NCI-H2227 treated with DMSO at 0.1 percent for 48 hours (cell line): Measurements from ENCODE around the gene KANK2.

Source experiments
- DNase-seq: peaks from one replicate; lab custom pipeline; 2025; lab: John Stamatoyannopoulos, UW

KANK2 gene

GRCh38 chr19:11225815-11226214 lies 28.5 kb upstream of the KANK2 start:
- DNase-seq: no peak

GRCh38 chr19:11225172-11225571 lies 27.8 kb upstream of the KANK2 start:
- no peak for DNase-seq

GRCh38 chr19:11224429-11224828 lies 27.1 kb upstream of the KANK2 start:
- DNase-seq: no peak

- no peak for DNase-seq
Measured at GRCh38 chr19:11223200-11223599, 25.9 kb upstream of the KANK2 start.

- no peak for DNase-seq
Measured at GRCh38 chr19:11221082-11221598, 23.8 kb upstream of the KANK2 start.

- DNase-seq: no peak
Measured at GRCh38 chr19:11214387-11214786, 17.0 kb upstream of the KANK2 start.

- no peak for DNase-seq
Measured at GRCh38 chr19:11210656-11210928, 13.2 kb upstream of the KANK2 start.

- no peak for DNase-seq
Measured at GRCh38 chr19:11209839-11210655, 12.7 kb upstream of the KANK2 start.

GRCh38 chr19:11208561-11209471 lies 11.5 kb upstream of the KANK2 start:
- DNase-seq: no peak

- no peak for DNase-seq
Measured at GRCh38 chr19:11205939-11206570, 8.7 kb upstream of the KANK2 start.

GRCh38 chr19:11204943-11205349 lies 7.6 kb upstream of the KANK2 start:
- DNase-seq: no peak

GRCh38 chr19:11204076-11204602 lies 6.8 kb upstream of the KANK2 start:
- DNase-seq: no peak

GRCh38 chr19:11203194-11204075 lies 6.1 kb upstream of the KANK2 start:
- DNase-seq: no peak

- no peak for DNase-seq
Measured at GRCh38 chr19:11202488-11203193, 5.3 kb upstream of the KANK2 start.

- no peak for DNase-seq
Measured at GRCh38 chr19:11201791-11202190, 4.4 kb upstream of the KANK2 start.

GRCh38 chr19:11200931-11201330 lies 3.6 kb upstream of the KANK2 start:
- no peak for DNase-seq

GRCh38 chr19:11200015-11200574 lies 2.8 kb upstream of the KANK2 start:
- DNase-seq: no peak

- DNase-seq: no peak
Measured at GRCh38 chr19:11199517-11199916, 2.2 kb upstream of the KANK2 start.

GRCh38 chr19:11198769-11199424 lies 1.6 kb upstream of the KANK2 start:
- no peak for DNase-seq

- no peak for DNase-seq
Measured at GRCh38 chr19:11198175-11198534, 810 bp upstream of the KANK2 start.
